Activated CD4-positive, alpha-beta memory T cell treated with anti-CD3 and anti-CD28 coated beads, Interleukin-2, amount 10 ng/mL, durations not matched to agents 7 days and 5 days (primary cell): Measurements from ENCODE around the gene SMYD4. TPM values are rescaled to one million over a fixed set of nuclear protein-coding genes. Genes with fewer than 3 reads are reported as not detected.

ENCODE experiments used
- CTCF ChIA-PET: fragments of 350-600 bp; sonication (Branson Sonifier 250); formaldehyde crosslinking; loops from one replicate; lab custom pipeline; 2021; ENCODE audit warnings: antibody characterized with exemption, inconsistent platforms; lab: Charles Lee
- POLR2A ChIA-PET: fragments of 350-600 bp; sonication (Branson Sonifier 250); formaldehyde crosslinking; loops from one replicate; lab custom pipeline; 2021; ENCODE audit warnings: antibody characterized with exemption; lab: Charles Lee
- DNase-seq: peaks from one replicate; pipeline ENCODE4 v3.0.0-alpha.2; 2020
- H3K27ac Mint-ChIP-seq: one replicate; pipeline ENCODE4 v1.8.0; 2021; ENCODE audit warnings: mild to moderate bottlenecking, mixed read lengths
- H3K27me3 Mint-ChIP-seq: one replicate; pipeline ENCODE4 v1.8.0; 2021; ENCODE audit warnings: mixed read lengths
- H3K36me3 Mint-ChIP-seq: one replicate; pipeline ENCODE4 v1.8.0; 2021; ENCODE audit warnings: low read depth, mixed read lengths
- H3K4me1 Mint-ChIP-seq: one replicate; pipeline ENCODE4 v1.8.0; 2021; ENCODE audit warnings: mixed read lengths
- H3K4me3 Mint-ChIP-seq: one replicate; pipeline ENCODE4 v1.8.0; 2021; ENCODE audit warnings: mild to moderate bottlenecking, mixed read lengths
- H3K9me3 Mint-ChIP-seq: one replicate; pipeline ENCODE4 v1.8.0; 2021; ENCODE audit warnings: mixed read lengths
- total RNA-seq, 2 experiments: library from RNA; stranded (reverse); gene quantifications; one replicate each; pipeline ENCODE4 v1.2.3, GENCODE V29; 2021

Gene SMYD4
- total RNA-seq = 10 to 100 TPM; 27.4 to 29.3 TPM

- peaks cover 51% of the 10 kb centered on the region for H3K36me3 Mint-ChIP-seq
- H3K27me3 Mint-ChIP-seq = no peaks in the 10 kb centered on the region
- DNase-seq = peak; percentile 92
- CTCF ChIA-PET = interaction anchor here (0.6 to 1.5 kb wide), 4 partner anchors 36 to 520 kb away, joined by 3 to 5 read pairs (median 3); partner anchors contain the start of gene WDR81
- H3K27ac Mint-ChIP-seq = peak within 1 kb of the TSS; percentile 84
- POLR2A ChIA-PET = interaction anchor here (0.5 to 3.1 kb wide), 24 partner anchors 9 to 507 kb away, joined by 3 to 46 read pairs (median 5); partner anchors contain the start of genes INPP5K, RILP, TSR1 and WDR81
- peak within 1 kb of the TSS; percentile 96 for H3K4me3 Mint-ChIP-seq
- no peaks in the 10 kb centered on the region for H3K9me3 Mint-ChIP-seq
- peaks cover 69% of the 10 kb centered on the region for H3K4me1 Mint-ChIP-seq
Observed at GRCh38 chr17:1829592-1830257, at the start of gene SMYD4, which contains the start of gene RPA1. SMYD4 (minus strand) TSS chr17:1829902; CDS start chr17:1827994, 1,908 bp downstream. RPA1 (plus strand) TSS chr17:1830005; CDS start chr17:1830094, 89 bp downstream.

GRCh38 chr17:1878419-1879121 is 48.9 kb upstream of the SMYD4 start:
- H3K9me3 Mint-ChIP-seq = no peaks in the 10 kb centered on the region
- peaks cover 29% of the 10 kb centered on the region for H3K4me1 Mint-ChIP-seq
- ChIA-PET POLR2A (interaction anchor here (1.4 kb wide), 1 partner anchor 9 kb away, joined by 3 read pairs; no protein-coding TSS in a partner anchor), CTCF (interaction anchor here (0.6 kb wide), 1 partner anchor 474 kb away, joined by 4 read pairs; no protein-coding TSS in a partner anchor)
- no peak for DNase-seq
- H3K36me3 Mint-ChIP-seq = peaks cover 74% of the 10 kb centered on the region
- H3K27me3 Mint-ChIP-seq = no peaks in the 10 kb centered on the region
- H3K27ac Mint-ChIP-seq = no peak overlapping the region
- no peak overlapping the region for H3K4me3 Mint-ChIP-seq

GRCh38 chr17:1875597-1875996 is 45.9 kb upstream of the SMYD4 start:
- Mint-ChIP-seq H3K4me3 (no peak overlapping the region), H3K27ac (no peak overlapping the region), H3K27me3 (no peaks in the 10 kb centered on the region), H3K9me3 (no peaks in the 10 kb centered on the region), H3K4me1 (peaks cover 59% of the 10 kb centered on the region), H3K36me3 (peaks cover 78% of the 10 kb centered on the region)
- ChIA-PET CTCF (interaction anchor here (0.7 to 0.9 kb wide), 2 partner anchors 33 to 172 kb away, joined by 3 read pairs; no protein-coding TSS in a partner anchor), POLR2A (interaction anchor here (0.8 kb wide), 1 partner anchor 20 kb away, joined by 3 read pairs; no protein-coding TSS in a partner anchor)
- DNase-seq = no peak

GRCh38 chr17:1873418-1873817 is 43.7 kb upstream of the SMYD4 start:
- H3K4me1 Mint-ChIP-seq = peaks cover 74% of the 10 kb centered on the region

GRCh38 chr17:1872976-1873375 is 43.3 kb upstream of the SMYD4 start:
- Mint-ChIP-seq H3K4me3 (peak overlapping the region; percentile 33), H3K4me1 (peaks cover 74% of the 10 kb centered on the region)
- DNase-seq = no peak

More at GRCh38 chr17:1873418-1873817, 43.7 kb upstream of the SMYD4 start:
- Mint-ChIP-seq H3K4me3 (peak overlapping the region; percentile 33), H3K27ac (peak overlapping the region; percentile 81), H3K27me3 (no peaks in the 10 kb centered on the region), H3K36me3 (peaks cover 67% of the 10 kb centered on the region), H3K9me3 (no peaks in the 10 kb centered on the region)
- CTCF ChIA-PET = interaction anchor here (1.3 kb wide), 1 partner anchor 8 kb away, joined by 6 read pairs; no protein-coding TSS in a partner anchor
- DNase-seq = no peak
- POLR2A ChIA-PET = interaction anchor here (0.9 to 1.4 kb wide), 2 partner anchors 36 to 50 kb away, joined by 3 read pairs; no protein-coding TSS in a partner anchor

GRCh38 chr17:1872254-1872653 is 42.6 kb upstream of the SMYD4 start:
- CTCF ChIA-PET = interaction anchor here (1.0 kb wide), 1 partner anchor 223 kb away, joined by 3 read pairs; the partner anchor contains the start of gene RILP

More at GRCh38 chr17:1872976-1873375, 43.3 kb upstream of the SMYD4 start:
- peak overlapping the region; percentile 81 for H3K27ac Mint-ChIP-seq
- ChIA-PET CTCF (no interaction called here), POLR2A (no interaction called here)
- peaks cover 67% of the 10 kb centered on the region for H3K36me3 Mint-ChIP-seq
- no peaks in the 10 kb centered on the region for H3K9me3 Mint-ChIP-seq
- H3K27me3 Mint-ChIP-seq = no peaks in the 10 kb centered on the region

GRCh38 chr17:1871756-1872155 is 42.1 kb upstream of the SMYD4 start:
- Mint-ChIP-seq H3K4me3 (peak overlapping the region; percentile 58), H3K4me1 (peaks cover 64% of the 10 kb centered on the region), H3K27ac (peak overlapping the region; percentile 81), H3K27me3 (no peaks in the 10 kb centered on the region), H3K9me3 (no peaks in the 10 kb centered on the region), H3K36me3 (peaks cover 69% of the 10 kb centered on the region)
- CTCF ChIA-PET = interaction anchor here (1.0 to 2.9 kb wide), 2 partner anchors 150 to 222 kb away, joined by 3 to 10 read pairs; partner anchors contain the start of gene RILP
- no peak for DNase-seq
- POLR2A ChIA-PET = interaction anchor here (1.2 to 3.9 kb wide), 4 partner anchors 42 to 158 kb away, joined by 3 to 37 read pairs (median 8); partner anchors contain the start of genes RPA1 and SMYD4

More at GRCh38 chr17:1872254-1872653, 42.6 kb upstream of the SMYD4 start:
- POLR2A ChIA-PET = interaction anchor here (2.9 to 3.9 kb wide), 2 partner anchors 42 to 155 kb away, joined by 13 to 37 read pairs; partner anchors contain the start of genes RPA1 and SMYD4
- H3K4me3 Mint-ChIP-seq = no peak overlapping the region
- peaks cover 68% of the 10 kb centered on the region for H3K4me1 Mint-ChIP-seq
- DNase-seq = no peak
- no peaks in the 10 kb centered on the region for H3K9me3 Mint-ChIP-seq
- peaks cover 69% of the 10 kb centered on the region for H3K36me3 Mint-ChIP-seq
- H3K27ac Mint-ChIP-seq = peak overlapping the region; percentile 81
- H3K27me3 Mint-ChIP-seq = no peaks in the 10 kb centered on the region

- no peaks in the 10 kb centered on the region for H3K27me3 Mint-ChIP-seq
- ChIA-PET CTCF (interaction anchor here (1.7 to 2.9 kb wide), 2 partner anchors 149 to 154 kb away, joined by 4 to 10 read pairs; no protein-coding TSS in a partner anchor), POLR2A (interaction anchor here (0.8 to 3.9 kb wide), 11 partner anchors 9 to 529 kb away, joined by 3 to 37 read pairs (median 3); partner anchors contain the start of genes RPA1, SMYD4 and WDR81)
- H3K36me3 Mint-ChIP-seq = peaks cover 64% of the 10 kb centered on the region
- DNase-seq = no peak
- peaks cover 62% of the 10 kb centered on the region for H3K4me1 Mint-ChIP-seq
- H3K4me3 Mint-ChIP-seq = peak overlapping the region; percentile 21
- H3K27ac Mint-ChIP-seq = peak overlapping the region; percentile 81
- H3K9me3 Mint-ChIP-seq = no peaks in the 10 kb centered on the region
Observed at GRCh38 chr17:1870592-1870991, 40.9 kb upstream of the SMYD4 start.

- ChIA-PET CTCF (interaction anchor here (1.0 to 1.1 kb wide), 2 partner anchors 114 to 147 kb away, joined by 3 to 4 read pairs; no protein-coding TSS in a partner anchor), POLR2A (interaction anchor here (1.4 kb wide), 1 partner anchor 151 kb away, joined by 5 read pairs; no protein-coding TSS in a partner anchor)
- no peak for DNase-seq
- H3K4me1 Mint-ChIP-seq = peaks cover 48% of the 10 kb centered on the region
- H3K27ac Mint-ChIP-seq = no peak overlapping the region
- no peak overlapping the region for H3K4me3 Mint-ChIP-seq
- no peaks in the 10 kb centered on the region for H3K27me3 Mint-ChIP-seq
- H3K36me3 Mint-ChIP-seq = peaks cover 43% of the 10 kb centered on the region
- no peaks in the 10 kb centered on the region for H3K9me3 Mint-ChIP-seq
Observed at GRCh38 chr17:1868090-1868489, 38.4 kb upstream of the SMYD4 start.

GRCh38 chr17:1867307-1867706 is 37.6 kb upstream of the SMYD4 start:
- peaks cover 38% of the 10 kb centered on the region for H3K36me3 Mint-ChIP-seq
- no peak overlapping the region for H3K27ac Mint-ChIP-seq
- no peaks in the 10 kb centered on the region for H3K9me3 Mint-ChIP-seq
- DNase-seq = no peak
- H3K27me3 Mint-ChIP-seq = no peaks in the 10 kb centered on the region
- peaks cover 40% of the 10 kb centered on the region for H3K4me1 Mint-ChIP-seq
- POLR2A ChIA-PET = interaction anchor here (1.4 kb wide), 1 partner anchor 150 kb away, joined by 5 read pairs; no protein-coding TSS in a partner anchor
- H3K4me3 Mint-ChIP-seq = no peak overlapping the region
- CTCF ChIA-PET = interaction anchor here (1.1 kb wide), 1 partner anchor 146 kb away, joined by 4 read pairs; no protein-coding TSS in a partner anchor

- Mint-ChIP-seq H3K4me1 (peaks cover 21% of the 10 kb centered on the region), H3K27me3 (no peaks in the 10 kb centered on the region), H3K9me3 (no peaks in the 10 kb centered on the region), H3K4me3 (no peak overlapping the region), H3K27ac (no peak overlapping the region), H3K36me3 (peaks cover 42% of the 10 kb centered on the region)
- ChIA-PET POLR2A (interaction anchor here (1.0 to 2.2 kb wide), 4 partner anchors 36 to 149 kb away, joined by 3 to 7 read pairs (median 4); partner anchors contain the start of genes RPA1 and SMYD4), CTCF (interaction anchor here (0.6 to 2.5 kb wide), 17 partner anchors 9 to 217 kb away, joined by 3 to 22 read pairs (median 5); partner anchors contain the start of genes RPA1 and SMYD4)
- DNase-seq = peak; percentile 63
Observed at GRCh38 chr17:1865252-1866037, 35.7 kb upstream of the SMYD4 start.
